Thyroid gland (tissue), 4 donors: ENCODE measurements around the gene ALS2. TPM values are rescaled to one million over a fixed set of nuclear protein-coding genes. Genes with fewer than 3 reads are reported as not detected.

Source experiments
- DNase-seq, 2 donors: peaks; one replicate each; pipeline ENCODE4 v3.0.0-alpha.2; 2019
- H3K27ac ChIP-seq, 3 donors: fragments of 200-600 bp; sonication (generic); 1 replicate in 2 of 3; 2 replicates in 1 of 3; pipeline ENCODE4 v1.5.1; 2016 to 2019; ENCODE audit warnings: mild to moderate bottlenecking in 1 of 3, moderate library complexity in 1 of 3
- H3K27me3 ChIP-seq: fragments of 200-600 bp; sonication (generic); one replicate; pipeline ENCODE4 v1.5.1; 2019
- H3K36me3 ChIP-seq, 2 donors: fragments of 200-600 bp; sonication (generic); one replicate each; pipeline ENCODE4 v1.5.1; 2016 to 2019
- H3K4me1 ChIP-seq, 2 donors: fragments of 200-600 bp; sonication (generic); one replicate each; pipeline ENCODE4 v1.5.1; 2017 to 2019
- H3K4me3 ChIP-seq, 3 donors: fragments of 200-600 bp; sonication (generic); replicated peaks in 1 of 3; 1 replicate in 2 of 3; 2 replicates in 1 of 3; pipeline ENCODE4 v1.5.1; 2016; ENCODE audit warnings: mild to moderate bottlenecking in 1 of 3
- H3K9me3 ChIP-seq: fragments of 200-600 bp; sonication (generic); one replicate; pipeline ENCODE4 v1.5.1; 2017
- POLR2A ChIP-seq, 2 donors: fragments of 450-650 bp; IDR thresholded peaks; one replicate each; pipeline ENCODE4 v1.6.1; 2017; ENCODE audit warnings: antibody characterized with exemption in 2 of 2, mild to moderate bottlenecking in 2 of 2, moderate library complexity in 1 of 2
- WGBS, 2 donors: methylation state at CpG; one replicate each; pipeline ENCODE4 v1.1.5; 2017; 5-methylcytosine and 5-hydroxymethylcytosine counted together
- intact Hi-C: fragments of 100-400 bp; cut with DNase I; formaldehyde crosslinking; loops from one replicate; pipeline ENCODE4 v1.15.1; 2023
- total RNA-seq, 4 donors: library from RNA; depleted of rRNA; stranded (reverse); fragments of >200 nt; gene quantifications; one replicate each; pipeline ENCODE4 v1.2.3, GENCODE V29; 2016
- TF ChIP-seq, protein P1 (sequence below), 6 experiments: fragments of 200-600 bp in 3 of 6; fragments of 450-650 bp in 3 of 6; sonication (generic) in 3 of 6; IDR thresholded peaks; one replicate each; pipeline ENCODE4 v1.5.1; 2016 to 2019; ENCODE audit warnings: antibody characterized with exemption in 6 of 6, mild to moderate bottlenecking in 2 of 6, inconsistent platforms in 1 of 6, moderate library complexity in 1 of 6

Gene ALS2
- total RNA-seq, 4 donors from 2014 or later: 20.9 to 37.6 (median 29.9) TPM

DNA sequence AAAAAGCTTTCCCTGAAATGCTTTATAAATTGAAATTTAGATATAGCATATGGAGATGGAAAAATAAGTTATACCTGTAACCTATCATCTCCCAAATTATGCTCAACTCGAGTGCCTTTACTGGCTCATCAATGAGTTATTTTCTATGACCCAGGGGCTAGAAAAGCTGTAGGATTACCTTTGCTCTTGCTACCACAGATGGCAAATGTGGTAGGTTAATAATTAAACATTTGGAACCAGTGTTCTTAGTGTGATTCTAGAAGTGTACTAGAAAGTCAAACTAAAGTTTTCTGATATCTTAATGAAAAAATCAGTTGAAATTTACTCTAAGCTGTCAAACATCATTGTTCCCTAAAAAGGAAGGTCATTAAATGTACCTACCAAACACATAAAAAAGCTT is 22.5 kb downstream of the ALS2 start:
- intact Hi-C loops: no loop called here
- Histone ChIP-seq H3K36me3 (peaks cover 6 to 30% of the 10 kb centered on the region in 2 donors), H3K4me3 (no peak overlapping the region), H3K27me3 (no peaks in the 10 kb centered on the region), H3K4me1 (no peaks in the 10 kb centered on the region), H3K27ac (no peak overlapping the region), H3K9me3 (no peaks in the 10 kb centered on the region)
- DNase-seq: no peak
- TF ChIP-seq, protein P1, sequence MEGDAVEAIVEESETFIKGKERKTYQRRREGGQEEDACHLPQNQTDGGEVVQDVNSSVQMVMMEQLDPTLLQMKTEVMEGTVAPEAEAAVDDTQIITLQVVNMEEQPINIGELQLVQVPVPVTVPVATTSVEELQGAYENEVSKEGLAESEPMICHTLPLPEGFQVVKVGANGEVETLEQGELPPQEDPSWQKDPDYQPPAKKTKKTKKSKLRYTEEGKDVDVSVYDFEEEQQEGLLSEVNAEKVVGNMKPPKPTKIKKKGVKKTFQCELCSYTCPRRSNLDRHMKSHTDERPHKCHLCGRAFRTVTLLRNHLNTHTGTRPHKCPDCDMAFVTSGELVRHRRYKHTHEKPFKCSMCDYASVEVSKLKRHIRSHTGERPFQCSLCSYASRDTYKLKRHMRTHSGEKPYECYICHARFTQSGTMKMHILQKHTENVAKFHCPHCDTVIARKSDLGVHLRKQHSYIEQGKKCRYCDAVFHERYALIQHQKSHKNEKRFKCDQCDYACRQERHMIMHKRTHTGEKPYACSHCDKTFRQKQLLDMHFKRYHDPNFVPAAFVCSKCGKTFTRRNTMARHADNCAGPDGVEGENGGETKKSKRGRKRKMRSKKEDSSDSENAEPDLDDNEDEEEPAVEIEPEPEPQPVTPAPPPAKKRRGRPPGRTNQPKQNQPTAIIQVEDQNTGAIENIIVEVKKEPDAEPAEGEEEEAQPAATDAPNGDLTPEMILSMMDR (IDR thresholded peaks at IDR 0.05): no peak
- TF ChIP-seq POLR2A (IDR thresholded peaks at IDR 0.05): no peak
- 0 to 4% methylated on average over 1 of the region's 1 CpG for WGBS, 2 donors

DNA sequence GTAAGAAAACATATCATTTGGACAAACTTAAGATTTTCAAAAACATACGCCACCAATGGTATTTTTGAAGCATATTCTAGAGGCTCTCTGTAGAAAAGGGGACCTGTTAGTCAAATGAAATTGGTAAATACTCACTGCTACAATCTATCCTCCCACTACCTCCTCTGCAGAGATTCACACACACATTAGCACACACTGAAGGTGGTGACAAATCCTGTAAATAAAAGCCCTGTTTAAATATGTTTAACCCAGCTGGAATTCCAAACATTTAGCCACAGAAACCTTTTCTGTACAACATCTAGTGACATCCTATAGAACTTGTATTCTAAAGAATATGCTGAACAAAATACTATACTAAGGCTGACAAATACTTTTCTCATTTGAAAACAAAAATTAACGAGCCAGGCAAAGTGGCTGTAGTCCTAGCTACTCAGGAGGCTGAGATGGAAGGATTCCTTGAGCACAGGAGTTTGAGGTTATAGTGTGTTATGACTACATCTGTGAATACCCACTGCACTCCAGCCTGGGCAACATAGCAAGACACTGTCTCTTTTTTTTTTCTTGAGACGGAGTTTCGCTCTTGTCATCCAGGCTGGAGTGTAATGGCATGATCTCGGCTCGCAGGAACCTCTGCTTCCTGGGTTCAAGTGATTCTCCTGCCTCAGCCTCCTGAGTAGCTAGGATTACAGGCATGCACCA is 25.9 kb downstream of the ALS2 start:
- H3K9me3 ChIP-seq: no peaks in the 10 kb centered on the region
- peaks cover 0 to 16% of the 10 kb centered on the region in 2 donors for H3K36me3 ChIP-seq
- no peak overlapping the region for H3K4me3 ChIP-seq
- H3K4me1 ChIP-seq: no peaks in the 10 kb centered on the region
- H3K27me3 ChIP-seq: no peaks in the 10 kb centered on the region
- TF ChIP-seq POLR2A (IDR thresholded peaks at IDR 0.05): no peak
- TF ChIP-seq, protein P1 (IDR thresholded peaks at IDR 0.05): no peak
- intact Hi-C loops: no loop called here
- no peak for DNase-seq
- 92 to 94% methylated on average over 6 of the region's 6 CpGs for WGBS, 2 donors
- H3K27ac ChIP-seq: no peak overlapping the region

DNA sequence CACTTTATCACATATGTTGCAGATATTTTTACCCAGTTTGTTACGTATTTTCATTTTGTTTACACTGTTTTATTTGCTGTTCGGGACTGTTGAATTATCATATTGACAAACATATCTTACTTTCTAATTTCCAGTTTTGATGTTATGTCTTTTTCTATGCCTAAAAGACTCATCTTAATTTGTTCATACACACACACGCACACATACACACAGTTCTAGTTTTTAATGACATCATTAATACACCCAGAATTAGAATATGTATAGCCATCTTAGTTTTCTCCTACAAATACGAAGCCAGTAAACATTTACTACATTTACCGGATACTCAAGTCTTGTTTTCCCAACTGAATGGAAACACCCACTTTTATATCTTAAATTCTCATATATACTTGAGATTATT is 29.2 kb downstream of the ALS2 start:
- Histone ChIP-seq H3K27ac (no peak overlapping the region), H3K4me1 (peaks cover under 1 to 4% of the 10 kb centered on the region in 2 donors), H3K27me3 (no peaks in the 10 kb centered on the region), H3K4me3 (no peak overlapping the region), H3K36me3 (peaks cover under 1 to 8% of the 10 kb centered on the region in 2 donors), H3K9me3 (no peaks in the 10 kb centered on the region)
- intact Hi-C loops: no loop called here
- TF ChIP-seq POLR2A (IDR thresholded peaks at IDR 0.05): no peak
- TF ChIP-seq, protein P1 (IDR thresholded peaks at IDR 0.05): no peak
- WGBS, 2 donors: 79 to 96% methylated on average over 5 of the region's 5 CpGs
- DNase-seq: no peak

DNA sequence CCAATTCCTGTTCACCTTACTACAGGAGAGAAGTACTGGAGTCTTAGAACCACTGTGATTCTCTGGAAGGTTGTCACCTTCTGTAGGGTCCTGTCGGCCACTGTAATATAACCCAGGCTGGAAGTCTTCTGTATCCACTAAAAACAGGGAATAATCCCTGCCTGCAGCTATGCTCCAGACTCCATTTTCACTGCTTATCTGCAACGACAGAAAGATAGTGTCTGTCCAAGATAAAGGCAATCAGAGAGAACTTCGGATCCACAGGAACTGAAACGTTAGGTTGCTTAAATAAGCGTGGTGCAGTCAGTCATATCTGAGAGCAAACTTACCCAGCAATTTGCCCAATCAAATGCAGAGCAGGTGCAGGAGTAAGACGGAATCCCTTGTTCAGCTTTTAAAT is 34.2 kb downstream of the ALS2 start:
- WGBS, 2 donors: 41 to 51% methylated on average over 6 of the region's 6 CpGs
- TF ChIP-seq, protein P1 (IDR thresholded peaks at IDR 0.05): no peak
- TF ChIP-seq POLR2A (IDR thresholded peaks at IDR 0.05): no peak
- H3K36me3 ChIP-seq: peaks cover 12 to 14% of the 10 kb centered on the region in 2 donors

DNA sequence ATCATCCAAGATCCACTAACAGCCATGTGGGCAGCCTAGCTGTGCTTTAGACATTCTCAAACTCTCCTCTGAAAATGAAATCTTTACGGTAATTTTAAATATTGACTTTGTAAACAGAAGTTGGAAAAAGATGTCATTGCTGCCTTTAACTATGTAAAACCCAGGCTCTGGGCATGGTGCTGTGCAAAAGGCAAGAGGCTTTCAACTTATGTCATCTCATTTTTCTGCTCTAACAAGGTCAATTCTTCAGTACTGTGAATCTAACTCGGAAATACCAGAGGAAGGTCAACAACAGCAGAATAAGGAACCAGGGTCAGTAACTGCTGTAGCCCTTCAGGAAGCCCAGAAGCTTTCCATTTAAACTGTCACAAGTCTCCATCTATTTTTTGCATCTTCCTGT is 45.2 kb downstream of the ALS2 start:
- H3K4me3 ChIP-seq: no peak overlapping the region
- intact Hi-C loops: no loop called here
- no peak overlapping the region for H3K27ac ChIP-seq
- no peaks in the 10 kb centered on the region for H3K27me3 ChIP-seq
- no peaks in the 10 kb centered on the region for H3K9me3 ChIP-seq
- H3K4me1 ChIP-seq: no peaks in the 10 kb centered on the region
- TF ChIP-seq POLR2A (IDR thresholded peaks at IDR 0.05): no peak
- TF ChIP-seq, protein P1 (IDR thresholded peaks at IDR 0.05): no peak
- WGBS, 2 donors: 90 to 93% methylated on average over 2 of the region's 2 CpGs
- DNase-seq: no peak
- peaks cover 0 to 32% of the 10 kb centered on the region in 2 donors for H3K36me3 ChIP-seq

More for the DNA sequence above, 34.2 kb downstream of the ALS2 start:
- no peaks in the 10 kb centered on the region for H3K9me3 ChIP-seq
- H3K27me3 ChIP-seq: no peaks in the 10 kb centered on the region
- no peak overlapping the region for H3K27ac ChIP-seq
- intact Hi-C loops: no loop called here
- DNase-seq: peak in 1 of 2 donors; percentile 7
- peaks cover 3 to 4% of the 10 kb centered on the region in 2 donors for H3K4me1 ChIP-seq
- no peak overlapping the region for H3K4me3 ChIP-seq
